NOMO-1 treated with DMSO at 0.1 percent for 48 hours (cell line): ENCODE data around the gene MAP3K1.
"Not testable (repeated sequence)": the region's sequence is repeated elsewhere in the genome, so short reads cannot be mapped to it uniquely, and the experiment has no call there.

Experiments used
- DNase-seq: peaks from one replicate; lab custom pipeline; 2025; ENCODE audit not compliant: unreplicated experiment; lab: John Stamatoyannopoulos, UW

MAP3K1 gene

DNA sequence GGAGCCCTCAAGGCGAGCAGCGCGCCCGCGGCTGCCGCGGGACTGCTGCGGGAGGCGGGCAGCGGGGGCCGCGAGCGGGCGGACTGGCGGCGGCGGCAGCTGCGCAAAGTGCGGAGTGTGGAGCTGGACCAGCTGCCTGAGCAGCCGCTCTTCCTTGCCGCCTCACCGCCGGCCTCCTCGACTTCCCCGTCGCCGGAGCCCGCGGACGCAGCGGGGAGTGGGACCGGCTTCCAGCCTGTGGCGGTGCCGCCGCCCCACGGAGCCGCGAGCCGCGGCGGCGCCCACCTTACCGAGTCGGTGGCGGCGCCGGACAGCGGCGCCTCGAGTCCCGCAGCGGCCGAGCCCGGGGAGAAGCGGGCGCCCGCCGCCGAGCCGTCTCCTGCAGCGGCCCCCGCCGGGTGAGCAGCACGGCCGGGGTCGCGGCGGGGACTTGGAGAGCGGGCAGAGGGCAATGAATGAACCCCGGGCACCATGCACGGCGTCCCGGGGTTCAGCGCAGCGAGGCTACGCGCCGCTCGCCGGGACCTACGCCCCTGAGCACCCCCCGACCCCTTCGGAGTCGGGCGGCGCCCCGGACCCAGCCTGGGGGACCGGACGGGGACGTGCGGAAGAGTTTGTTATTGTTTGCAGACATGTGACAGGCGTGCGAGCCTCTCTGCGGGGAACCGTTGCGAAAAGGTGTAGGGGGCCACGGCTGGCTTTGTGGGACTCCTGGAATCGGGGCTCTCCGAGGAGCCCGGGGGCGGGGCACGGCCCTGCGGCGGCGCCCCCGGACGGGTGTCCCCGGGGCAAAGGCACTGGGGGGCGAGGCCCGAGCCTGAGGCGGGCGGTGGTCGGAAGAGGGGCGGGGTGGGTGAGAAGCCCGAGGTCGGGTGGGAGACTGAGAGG is 553 bp downstream of the MAP3K1 start:
- peak; percentile 41 for DNase-seq

DNA sequence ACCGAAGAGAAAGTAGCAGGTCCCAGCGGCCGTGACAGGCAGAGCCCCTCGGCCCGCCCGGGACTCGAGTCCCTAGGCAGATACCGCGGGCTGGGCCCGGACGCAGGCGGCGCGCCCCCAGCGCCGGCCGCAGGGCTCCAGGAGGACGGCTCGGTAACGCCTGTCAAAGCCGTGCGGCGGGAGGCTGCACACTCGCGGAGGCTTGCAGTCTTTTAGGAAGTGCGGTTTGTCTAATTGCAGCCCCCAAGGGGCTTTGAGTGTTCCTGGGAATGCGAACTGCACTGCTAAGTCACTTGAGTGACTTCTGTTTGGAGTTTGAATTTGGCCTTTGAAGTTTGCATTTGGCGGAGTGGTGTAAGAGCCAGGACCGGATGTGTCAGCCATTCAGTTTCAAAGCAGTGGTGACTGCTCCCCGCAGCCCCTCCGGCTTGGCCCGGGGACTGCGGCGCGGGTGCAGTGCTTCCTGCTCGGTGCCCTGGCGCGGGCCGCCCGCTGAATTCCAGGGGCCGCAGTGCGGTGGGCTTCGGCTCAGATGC is 1.3 kb downstream of the MAP3K1 start:
- DNase-seq, result peak; percentile 60

DNA sequence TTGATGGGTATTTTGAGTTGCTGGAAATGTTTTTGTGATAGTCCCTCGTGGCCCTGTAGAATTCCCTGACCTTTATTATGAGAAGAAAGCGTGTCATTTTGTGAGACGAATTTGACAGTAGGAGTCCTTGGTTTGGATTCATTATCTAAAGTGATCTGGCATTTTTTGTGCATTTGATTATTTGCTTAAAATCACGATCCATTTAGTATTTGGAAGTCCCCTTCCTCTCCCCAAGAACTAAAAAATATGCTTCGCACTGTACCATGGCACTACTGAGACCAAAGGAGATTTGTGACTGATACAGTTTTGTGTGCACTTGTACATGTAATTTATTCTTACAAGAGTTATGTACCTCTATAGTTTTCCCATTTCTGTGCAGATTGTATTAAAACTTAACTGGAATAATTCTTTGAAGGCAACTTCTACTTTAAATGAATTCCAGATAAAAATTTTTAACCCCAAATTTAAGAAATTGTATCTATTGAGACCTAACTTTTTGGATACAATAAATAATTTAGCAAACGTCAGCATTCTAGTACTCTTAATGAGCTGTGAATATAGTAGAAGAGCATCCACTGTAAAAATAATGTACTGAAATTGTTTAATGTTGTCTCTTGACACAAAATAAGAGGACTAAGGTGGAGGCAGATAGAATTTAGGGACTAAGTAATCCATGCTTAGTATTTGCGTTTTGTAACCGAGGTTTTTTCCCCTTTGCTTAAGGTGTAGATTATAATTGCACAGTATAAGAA is 2.1 kb downstream of the MAP3K1 start:
- DNase-seq, result no peak

DNA sequence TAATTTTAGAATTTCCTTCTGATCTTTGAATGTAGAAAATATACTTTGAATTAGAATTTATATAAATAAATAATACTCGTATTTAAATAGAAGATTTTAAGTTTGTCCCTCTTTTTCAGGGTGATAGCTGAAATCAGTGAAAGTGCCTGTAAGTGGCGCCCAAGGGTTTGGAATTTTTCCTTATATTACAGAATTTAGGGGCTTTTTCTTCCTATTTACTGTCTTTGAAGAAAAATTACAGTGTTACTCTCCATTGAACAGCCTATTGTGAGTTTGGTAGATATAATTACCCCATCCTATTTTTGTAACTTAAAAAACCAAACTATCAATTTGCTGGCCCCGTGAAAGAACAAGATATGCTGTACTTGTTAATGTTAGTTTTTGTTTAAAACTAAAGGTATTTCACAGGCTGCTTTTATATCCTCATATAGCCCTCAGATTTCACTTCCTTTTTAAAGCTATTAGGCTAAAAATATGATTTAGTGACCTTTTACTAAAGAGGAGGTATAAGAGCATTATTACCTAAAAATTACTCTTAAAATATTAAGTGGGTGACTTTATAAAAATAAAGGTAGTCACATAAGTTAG is 3.2 kb downstream of the MAP3K1 start:
- peak; percentile 36 for DNase-seq

DNA sequence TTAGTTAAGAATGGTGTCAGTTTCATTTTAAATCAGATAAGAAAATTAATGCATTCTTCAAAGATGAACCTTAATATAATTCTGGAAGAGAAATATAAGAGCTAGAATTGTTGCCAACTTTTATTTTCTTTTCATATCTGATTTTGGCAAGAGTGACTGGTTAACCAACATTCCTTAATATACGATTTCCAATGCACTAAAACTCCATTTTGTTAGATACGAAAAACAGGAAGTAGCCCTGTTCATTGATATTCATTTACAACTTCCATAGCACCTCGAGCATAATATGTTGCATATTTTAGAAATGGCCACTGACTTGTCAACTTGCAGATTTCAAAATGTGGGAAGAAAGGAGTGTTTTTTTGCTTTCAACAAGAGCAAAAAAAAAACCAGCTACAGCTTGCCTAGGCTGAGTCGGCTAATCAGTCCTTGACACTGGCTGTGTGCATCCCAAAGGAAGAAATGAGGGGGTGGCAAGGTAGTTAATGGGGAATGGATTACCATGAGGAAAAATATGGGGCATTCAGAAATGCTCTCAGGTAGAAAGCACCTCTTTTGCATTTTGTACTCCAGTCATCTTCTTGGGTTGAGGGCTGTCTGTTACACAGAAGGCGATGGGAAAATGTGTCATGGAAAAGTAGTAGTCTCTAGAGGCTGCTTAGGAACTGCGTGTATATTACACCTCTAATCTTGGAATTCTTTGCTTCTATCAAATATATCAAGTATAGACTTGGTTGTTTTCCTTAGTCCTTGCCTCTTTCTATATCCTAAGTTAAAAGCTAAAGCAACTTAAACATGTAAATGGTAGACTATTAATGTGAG is 3.9 kb downstream of the MAP3K1 start:
- peak; percentile 49 for DNase-seq

DNA sequence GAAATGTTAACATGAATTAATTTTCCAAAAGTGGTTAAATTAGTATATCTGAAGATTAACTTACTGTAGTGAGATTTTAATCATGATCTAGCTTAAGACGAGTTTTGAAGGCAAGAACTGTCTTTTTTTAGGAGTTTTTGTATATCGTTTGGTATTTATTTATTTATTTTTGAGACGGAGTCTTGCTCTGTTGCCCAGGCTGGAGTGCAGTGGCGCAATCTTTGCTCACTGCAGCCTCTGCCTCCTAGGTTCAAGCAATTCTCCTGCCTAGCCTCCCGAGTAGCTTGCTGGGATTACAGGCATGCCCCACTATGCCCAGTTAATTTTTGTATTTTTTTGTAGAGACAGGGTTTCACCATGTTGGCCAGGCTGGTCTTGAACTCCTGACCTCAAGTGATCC is 6.5 kb downstream of the MAP3K1 start:
- DNase-seq, result not testable (repeated sequence)

DNA sequence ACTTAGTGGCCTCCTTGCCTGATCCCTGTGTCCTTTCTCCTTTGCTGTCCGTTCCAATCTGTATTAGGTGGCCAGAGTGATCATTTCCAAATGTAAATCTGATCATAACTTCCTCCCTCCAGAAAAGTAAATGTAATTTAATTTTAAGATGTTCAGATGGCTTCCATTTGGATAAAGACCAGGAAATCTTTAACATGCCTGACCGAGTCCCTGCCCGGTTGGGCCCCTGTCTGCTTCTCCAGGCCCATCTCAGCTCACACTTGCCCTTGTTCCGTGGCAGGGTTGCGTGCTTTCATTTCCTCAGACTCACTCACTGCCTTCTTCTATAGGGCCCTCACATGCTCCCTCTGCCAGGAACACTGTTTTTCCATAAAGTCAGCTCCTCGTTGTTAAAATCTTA is 7.6 kb downstream of the MAP3K1 start:
- DNase-seq, result no peak

DNA sequence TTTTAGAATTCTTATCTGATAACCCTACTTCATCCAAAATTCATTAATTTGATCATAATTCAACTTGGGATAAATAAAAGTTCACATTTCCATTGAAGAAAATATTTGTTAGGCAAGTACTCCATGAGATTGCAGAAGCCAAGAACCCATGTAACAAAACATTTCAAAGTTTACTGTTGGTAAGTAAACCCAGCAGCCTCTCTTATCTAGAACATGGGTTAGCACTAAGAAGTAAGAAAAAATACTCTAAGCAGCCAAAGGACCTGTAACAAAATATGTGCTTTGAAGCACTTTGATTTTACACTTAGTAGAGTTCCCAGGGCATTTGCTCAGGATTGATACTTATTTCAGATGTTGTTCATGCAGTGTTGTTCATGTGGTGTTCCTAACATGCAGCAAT is 8.7 kb downstream of the MAP3K1 start:
- no peak for DNase-seq

DNA sequence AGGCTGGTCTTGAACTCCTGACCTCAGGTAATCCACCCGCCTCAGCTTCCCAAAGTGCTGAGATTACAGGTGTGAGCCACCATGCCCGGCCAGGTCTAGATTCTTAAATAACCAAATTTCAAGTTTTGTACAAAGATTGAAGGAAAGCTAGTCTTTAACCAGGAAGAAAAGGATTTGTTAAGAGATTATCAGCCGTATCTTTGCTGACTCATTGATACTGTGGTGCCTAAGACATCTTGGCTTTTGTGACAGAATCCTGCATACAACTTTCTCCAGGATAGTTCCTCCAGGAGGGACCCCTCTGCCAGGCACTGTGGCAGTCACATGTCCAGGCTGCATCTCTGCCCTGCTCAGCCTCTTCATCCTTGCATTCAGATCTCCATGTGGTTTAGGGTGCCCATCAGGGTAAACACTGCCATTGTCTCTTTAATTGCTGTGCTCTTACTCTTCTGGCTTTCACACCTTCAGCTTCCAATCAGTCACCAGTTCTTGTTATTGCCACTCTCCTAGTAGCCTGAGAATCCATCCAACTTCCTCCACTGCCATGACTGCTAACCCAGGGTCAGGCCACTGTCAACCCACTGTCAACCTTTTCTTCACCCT is 10.0 kb downstream of the MAP3K1 start:
- DNase-seq, result no peak

DNA sequence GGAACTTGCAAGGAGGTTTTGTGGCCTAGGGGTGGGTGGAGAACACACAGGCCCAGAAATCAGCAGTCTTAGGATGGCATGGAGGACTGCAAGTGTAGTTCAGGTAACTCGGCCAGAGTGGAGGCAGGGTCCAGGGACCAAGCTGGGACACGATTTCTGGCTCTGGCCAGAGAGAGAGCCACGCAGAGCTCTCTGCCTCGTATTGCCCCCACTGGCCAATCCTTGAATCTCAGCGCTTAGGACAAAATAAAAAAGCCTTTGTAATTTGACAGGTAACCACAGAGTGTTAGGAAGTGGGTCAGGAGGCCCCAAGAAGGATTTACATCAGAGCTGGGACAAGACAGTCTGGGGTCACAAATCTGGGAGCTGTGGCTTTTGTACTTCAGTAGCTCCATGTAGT is 11.7 kb downstream of the MAP3K1 start:
- no peak for DNase-seq

DNA sequence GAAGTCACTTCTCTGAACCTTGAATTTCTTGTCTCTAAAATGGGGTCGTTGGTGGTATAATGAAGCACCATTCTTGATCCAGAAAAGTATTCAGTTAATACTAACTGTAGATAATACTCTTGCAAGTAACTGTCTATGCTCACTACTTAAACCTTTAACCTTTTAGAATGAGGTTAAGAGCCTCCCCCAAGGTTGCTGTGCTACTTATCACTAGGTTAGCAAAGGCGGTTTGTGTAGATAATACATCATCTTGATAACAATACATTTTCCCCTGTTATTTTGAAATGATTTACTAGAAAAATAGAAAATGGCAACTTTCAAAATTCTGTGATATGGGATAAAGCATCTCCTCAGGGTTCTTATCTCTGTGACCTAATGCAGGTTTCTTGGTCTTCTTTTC is 12.6 kb downstream of the MAP3K1 start:
- DNase-seq, result no peak

DNA sequence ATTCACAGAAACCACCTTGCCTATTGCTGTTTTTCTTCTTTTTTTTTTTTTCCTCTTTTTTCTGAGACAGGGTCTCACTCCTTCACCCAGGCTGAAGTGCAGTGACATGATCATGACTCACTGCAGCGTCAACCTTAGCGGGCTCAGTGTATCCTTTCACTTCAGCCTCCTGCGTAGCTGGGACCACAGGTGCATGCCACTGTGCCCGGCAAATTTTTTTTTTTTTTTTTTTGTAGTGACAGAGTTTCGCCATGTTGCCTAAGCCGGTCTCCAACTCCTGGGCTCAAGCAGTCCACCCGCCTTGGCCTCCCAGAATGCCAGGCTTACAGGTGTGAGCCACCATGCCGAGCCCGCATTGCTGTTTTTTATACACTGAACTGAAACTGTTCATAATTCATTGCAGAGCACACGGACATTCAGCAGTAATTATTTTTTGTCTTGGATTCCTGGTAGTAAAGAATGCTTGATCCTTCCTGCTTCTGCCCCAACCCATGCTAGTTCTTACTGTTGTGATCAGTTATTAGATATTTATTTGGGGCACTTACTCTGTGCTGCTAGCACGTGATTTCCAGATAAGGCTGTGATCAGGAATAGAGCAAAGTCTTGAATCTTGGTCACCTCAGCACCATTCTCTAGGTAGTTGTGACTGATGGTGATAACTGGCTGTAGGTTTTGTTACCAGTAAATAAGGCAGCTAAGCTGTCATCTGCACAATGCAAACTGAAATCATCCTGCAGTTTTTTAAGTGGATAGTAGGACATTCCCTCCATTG is 14.0 kb downstream of the MAP3K1 start:
- DNase-seq, result no peak

DNA sequence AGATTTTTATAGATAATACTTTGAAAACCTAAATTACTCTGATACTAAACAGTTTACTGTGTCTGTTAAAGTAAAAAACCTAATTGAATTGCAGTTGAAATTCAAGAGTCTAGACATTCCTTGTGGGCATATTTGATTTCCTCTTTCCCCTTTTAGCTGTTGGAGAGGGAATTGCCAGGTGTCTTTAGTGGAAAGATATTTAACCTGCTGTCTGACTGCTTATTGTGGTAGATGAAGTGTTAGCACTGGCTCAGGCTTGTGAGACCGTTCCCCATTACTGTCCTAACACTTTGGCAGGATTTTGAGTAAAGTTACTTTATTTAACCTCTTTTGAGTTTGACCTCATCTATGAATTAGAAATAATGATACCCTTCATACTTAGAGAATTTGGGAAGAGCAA is 16.4 kb downstream of the MAP3K1 start:
- DNase-seq, result no peak

DNA sequence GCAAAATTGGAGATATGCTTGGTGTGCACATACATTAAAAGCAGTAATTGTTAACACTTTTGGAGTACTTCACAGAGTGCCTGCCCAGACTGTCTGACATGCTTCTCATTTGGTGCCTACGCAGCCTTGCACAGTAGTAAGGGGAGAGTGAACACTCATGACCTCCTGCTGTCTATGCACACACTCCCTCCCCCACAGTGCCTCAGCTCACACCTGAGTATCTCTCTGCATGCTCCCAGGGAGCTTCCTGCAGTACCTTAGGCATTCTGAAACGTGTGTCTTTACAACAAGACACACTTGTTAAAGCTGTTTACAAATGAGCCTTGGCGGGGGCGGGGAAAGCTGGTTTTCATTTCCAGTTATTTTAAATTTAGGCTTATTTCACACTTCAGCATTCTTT is 18.0 kb downstream of the MAP3K1 start:
- DNase-seq, result no peak

DNA sequence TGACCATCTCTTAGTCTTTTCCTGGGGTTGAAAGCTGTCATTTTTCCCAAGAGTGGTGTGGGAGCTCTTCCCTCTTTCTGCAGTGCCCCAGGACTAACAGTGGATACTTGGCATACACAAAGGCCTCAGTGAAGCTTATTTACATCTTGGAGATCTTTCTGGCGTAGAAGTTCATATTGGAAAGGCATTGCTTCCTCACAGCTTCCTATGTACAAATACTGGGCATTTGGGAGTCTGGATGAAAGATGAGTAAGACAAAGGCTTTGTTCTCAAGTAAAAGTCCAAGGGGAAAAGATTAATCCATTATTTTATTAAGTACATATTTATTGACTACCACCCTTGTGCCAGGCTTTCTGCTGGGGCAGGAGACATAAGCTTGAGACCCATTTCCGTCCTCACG is 22.0 kb downstream of the MAP3K1 start:
- DNase-seq, result no peak

DNA sequence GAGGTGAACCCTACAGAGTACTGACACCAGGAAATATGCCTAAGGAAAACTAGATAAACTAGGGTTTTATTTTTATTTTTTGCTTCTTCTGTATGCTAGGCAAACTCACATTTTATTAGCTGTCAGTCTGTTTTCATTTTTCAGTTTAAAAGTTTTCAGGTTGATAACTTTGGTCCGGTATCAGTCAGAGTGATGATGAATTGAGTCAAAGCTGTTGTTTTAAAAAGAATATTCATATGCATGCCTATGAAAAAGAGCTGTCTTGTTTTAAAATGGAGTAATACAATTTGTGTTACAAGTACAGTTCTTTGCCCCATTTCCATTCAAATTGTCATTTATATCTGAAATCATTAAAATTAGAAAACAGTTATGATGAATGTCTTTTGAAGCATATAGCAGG is 22.6 kb downstream of the MAP3K1 start:
- DNase-seq, result no peak

DNA sequence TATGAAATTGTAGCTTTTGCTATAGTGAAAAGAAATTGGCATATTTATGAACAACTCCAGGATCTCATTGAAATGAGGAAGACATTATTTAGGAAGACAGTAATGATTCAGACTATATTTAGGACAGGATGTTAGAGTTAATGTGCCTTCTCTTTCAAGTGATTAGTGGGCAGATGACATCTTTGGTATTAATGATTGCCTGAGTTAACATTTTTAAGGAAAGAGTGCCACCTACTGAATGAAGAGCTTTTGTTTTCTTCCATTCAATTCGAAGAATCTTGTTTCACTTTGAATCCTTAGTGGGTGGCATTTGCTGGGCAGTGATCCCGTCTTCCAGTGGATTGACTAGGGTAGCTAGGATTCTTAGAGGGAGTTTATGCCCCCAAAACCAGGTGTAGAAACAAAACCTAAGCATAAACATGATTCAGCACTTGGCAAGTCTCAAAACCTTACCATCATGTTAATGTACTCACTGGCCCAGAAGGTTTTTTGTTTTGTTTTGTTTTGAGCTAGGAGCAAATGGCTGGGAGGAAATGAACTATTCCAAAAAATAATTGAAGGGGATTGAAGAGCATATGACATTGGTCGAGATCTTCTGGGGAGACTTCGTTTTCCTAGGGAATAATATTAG is 23.2 kb downstream of the MAP3K1 start:
- peak; percentile 88 for DNase-seq

DNA sequence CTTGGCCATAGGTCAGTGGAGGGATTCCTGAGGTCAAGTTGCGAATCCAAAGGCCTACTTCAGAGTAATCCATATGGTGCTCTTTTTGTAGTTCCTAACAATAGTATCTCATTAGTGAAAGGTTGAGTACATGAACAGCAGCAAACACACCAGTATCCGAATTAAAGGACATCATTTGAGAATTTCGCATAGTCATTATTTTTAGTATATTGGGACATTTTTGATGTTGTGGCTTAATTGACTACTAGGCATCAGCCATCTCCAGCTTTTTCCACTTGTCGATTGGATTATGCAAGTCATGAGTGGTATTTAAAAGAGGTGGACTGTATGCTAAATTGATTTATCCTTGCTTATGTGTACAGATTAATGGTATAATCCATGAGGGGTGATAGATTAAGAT is 23.7 kb downstream of the MAP3K1 start:
- no peak for DNase-seq

DNA sequence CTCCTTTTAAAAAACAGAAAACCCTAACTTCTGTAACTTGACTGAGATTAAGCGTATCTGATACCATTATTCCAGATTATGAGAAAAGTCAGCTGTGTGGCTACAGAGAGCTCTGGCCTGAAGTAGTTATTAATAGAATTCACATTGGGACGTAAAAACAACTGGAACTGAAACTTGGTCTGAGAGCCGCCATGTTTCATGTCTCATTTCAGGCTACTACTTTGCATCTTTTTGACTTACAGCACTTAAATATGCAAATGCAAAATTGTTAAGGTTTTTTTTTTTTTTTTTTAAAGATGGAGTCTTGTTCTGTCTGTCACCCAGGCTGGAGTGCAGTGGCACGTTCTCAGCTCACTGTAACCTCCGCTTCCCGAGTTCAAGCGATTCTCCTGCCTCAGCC is 25.2 kb downstream of the MAP3K1 start:
- peak; percentile 33 for DNase-seq
